IMR-90 (cell line): ENCODE data around the gene ATG7. TPM values are rescaled to one million over a fixed set of nuclear protein-coding genes. Genes with fewer than 3 reads are reported as not detected.

Experiments used
- ATAC-seq: fragments of 200-7000 bp; cut with Tn5 transposase; 2 replicates; pipeline ENCODE4 v1.9.1; 2020; ENCODE audit warnings: low read depth, mild to moderate bottlenecking, moderate library complexity
- BruUV-seq: library from RNA; stranded (reverse); fragments of 400-500 nt; replicated peaks from 2 replicates; lab custom pipeline; 2021; lab: Mats Ljungman, UMichigan
- CTCF ChIA-PET: fragments of 300-600 bp; formaldehyde crosslinking; extraction: SDS; loops from one replicate; lab custom pipeline; 2021; ENCODE audit warnings: antibody characterized with exemption; lab: Yijun Ruan, JAX
- POLR2A ChIA-PET: fragments of 300-600 bp; sonication (Branson Sonifier 250); formaldehyde crosslinking; loops from one replicate; lab custom pipeline; 2022; ENCODE audit warnings: antibody characterized with exemption; ENCODE audit not compliant: unreplicated experiment; lab: Charles Lee
- DNase-seq: peaks from one replicate; pipeline ENCODE4 v3.0.0; 2013
- H2AFZ ChIP-seq: replicated peaks from 2 replicates; pipeline ENCODE3; 2013; ENCODE audit warnings: low read length, mild to moderate bottlenecking; ENCODE audit not compliant: poor library complexity
- H2AK5ac ChIP-seq: 2 replicates; pipeline ENCODE4 v1.6.1; 2013; ENCODE audit warnings: low read depth, low read length, inconsistent platforms
- H2AK9ac ChIP-seq: replicated peaks from 2 replicates; pipeline ENCODE3; 2013; ENCODE audit warnings: mild to moderate bottlenecking, low read depth, low read length, moderate library complexity; ENCODE audit not compliant: poor library complexity
- H2BK120ac ChIP-seq: 2 replicates; pipeline ENCODE4 v1.6.1; 2013; ENCODE audit warnings: low read depth, low read length, inconsistent platforms
- H2BK15ac ChIP-seq: 3 replicates; pipeline ENCODE4 v1.6.1; 2013; ENCODE audit warnings: low read depth, low read length, inconsistent platforms
- H2BK20ac ChIP-seq: 2 replicates; pipeline ENCODE4 v1.6.1; 2013; ENCODE audit warnings: low read depth, mild to moderate bottlenecking, inconsistent platforms, low read length, moderate library complexity
- H2BK5ac ChIP-seq: 2 replicates; pipeline ENCODE4 v1.6.1; 2013; ENCODE audit warnings: mild to moderate bottlenecking, low read depth, low read length, inconsistent platforms; ENCODE audit not compliant: poor library complexity, severe bottlenecking
- H3K14ac ChIP-seq: replicated peaks from 2 replicates; pipeline ENCODE4 v1.6.1; 2013; ENCODE audit warnings: low read depth, low read length, inconsistent platforms
- H3K18ac ChIP-seq: 2 replicates; pipeline ENCODE4 v1.6.1; 2013; ENCODE audit warnings: low read depth, low read length, control low read depth
- H3K23ac ChIP-seq: 2 replicates; pipeline ENCODE4 v1.6.1; 2013; ENCODE audit warnings: low read depth, low read length, inconsistent platforms
- H3K27ac ChIP-seq: 2 replicates; pipeline ENCODE4 v1.5.1; 2013; ENCODE audit warnings: mild to moderate bottlenecking, control low read depth, low read length; ENCODE audit not compliant: insufficient read depth
- H3K27me3 ChIP-seq: 2 replicates; pipeline ENCODE4 v1.6.1; 2013; ENCODE audit warnings: low read length; ENCODE audit not compliant: control insufficient read depth, insufficient read depth
- H3K36me3 ChIP-seq: 2 replicates; pipeline ENCODE4 v1.6.1; 2013; ENCODE audit warnings: low read length, mixed read lengths; ENCODE audit not compliant: control insufficient read depth, insufficient read depth
- H3K4ac ChIP-seq: 2 replicates; pipeline ENCODE4 v1.6.1; 2013; ENCODE audit warnings: low read depth, low read length, inconsistent platforms
- H3K4me1 ChIP-seq: 2 replicates; pipeline ENCODE4 v1.6.1; 2013; ENCODE audit warnings: low read length, mixed read lengths; ENCODE audit not compliant: control insufficient read depth, insufficient read depth
- H3K4me2 ChIP-seq: 2 replicates; pipeline ENCODE4 v1.6.1; 2013; ENCODE audit warnings: low read depth, mild to moderate bottlenecking, control low read depth, low read length, moderate library complexity
- H3K4me3 ChIP-seq: 2 replicates; pipeline ENCODE4 v1.5.1; 2013; ENCODE audit warnings: low read depth, mild to moderate bottlenecking, control low read depth, low read length, moderate library complexity; ENCODE audit not compliant: insufficient read depth
- H3K56ac ChIP-seq: 2 replicates; pipeline ENCODE4 v1.6.1; 2013; ENCODE audit warnings: low read length, inconsistent platforms; ENCODE audit not compliant: insufficient read depth; ENCODE audit errors: extremely low read depth
- H3K79me1 ChIP-seq, 2 experiments: 2 replicates each; pipeline ENCODE4 v1.6.1; 2013; ENCODE audit warnings: low read length in 2 of 2, inconsistent platforms in 1 of 2, low read depth in 1 of 2
- H3K9ac ChIP-seq: 2 replicates; pipeline ENCODE4 v1.6.1; 2013; ENCODE audit warnings: low read depth, low read length, control low read depth
- H3K9me1 ChIP-seq: 2 replicates; pipeline ENCODE4 v1.6.1; 2013; ENCODE audit warnings: low read length, inconsistent platforms; ENCODE audit not compliant: insufficient read depth
- H3K9me3 ChIP-seq: 2 replicates; pipeline ENCODE4 v1.6.1; 2013; ENCODE audit warnings: low read length; ENCODE audit not compliant: control insufficient read depth, insufficient read depth
- H4K20me1 ChIP-seq: 2 replicates; pipeline ENCODE4 v1.6.1; 2013; ENCODE audit warnings: low read length, inconsistent platforms; ENCODE audit not compliant: insufficient read depth
- H4K5ac ChIP-seq: 2 replicates; pipeline ENCODE4 v1.6.1; 2013; ENCODE audit warnings: mild to moderate bottlenecking, low read depth, low read length, control low read depth
- H4K8ac ChIP-seq, 2 experiments: 2 replicates each; pipeline ENCODE4 v1.6.1; 2013; ENCODE audit warnings: low read depth in 2 of 2, low read length in 2 of 2, control low read depth in 1 of 2, inconsistent platforms in 1 of 2
- H4K91ac ChIP-seq: 2 replicates; pipeline ENCODE4 v1.6.1; 2013; ENCODE audit warnings: low read depth, low read length, inconsistent platforms; ENCODE audit not compliant: insufficient read depth
- CEBPB ChIP-seq: IDR thresholded peaks from 2 replicates; pipeline ENCODE4 v1.6.1; 2012; ENCODE audit warnings: low read depth, low read length, improper control_type of control experiment
- MXI1 ChIP-seq: IDR thresholded peaks from 2 replicates; pipeline ENCODE4 v1.6.1; 2012; ENCODE audit warnings: low read depth, mild to moderate bottlenecking, low read length, moderate library complexity, borderline replicate concordance
- RAD21 ChIP-seq: IDR thresholded peaks from 2 replicates; pipeline ENCODE4 v1.6.1; 2012; ENCODE audit warnings: low read length, improper control_type of control experiment
- WGBS, 2 experiments: methylation state at CpG; one replicate each; pipeline versions ENCODE4 v1.1.5 to v1.1.7; 2013; ENCODE audit warnings: missing lambda C conversion rate in 2 of 2; ENCODE audit not compliant: insufficient read length in 1 of 2; ENCODE audit errors: extremely low coverage in 2 of 2; 5-methylcytosine and 5-hydroxymethylcytosine counted together
- dilution Hi-C: fragments of 300-500 bp; cut with HindIII; formaldehyde crosslinking; loops from one replicate; pipeline ENCODE4 v1.14.3; 2018; ENCODE audit warnings: low sequenced_read_pairs; ENCODE audit not compliant: unreplicated experiment
- in situ Hi-C: fragments of 300-500 bp; cut with MboI; formaldehyde crosslinking; loops from 3 replicates; pipeline ENCODE4 v1.14.3; 2019; ENCODE audit warnings: low sequenced_read_pairs, inconsistent platforms, mixed read lengths
- intact Hi-C: fragments of 100-400 bp; cut with micrococcal nuclease; formaldehyde crosslinking; loops from 2 replicates; pipeline ENCODE4 v1.10.0; 2022
- polyA plus RNA-seq, 3 experiments: library from polyadenylated mRNA; depleted of rRNA; stranded (reverse); fragments of >200 nt; gene quantifications; 2 replicates each; pipeline ENCODE4 v1.2.3, GENCODE V29; 2012; ENCODE audit warnings: low replicate concordance in 1 of 3
- total RNA-seq: library from RNA; depleted of rRNA; stranded (reverse); fragments of >200 nt; gene quantifications from 2 replicates; pipeline ENCODE4 v1.2.3, GENCODE V29; 2012

Gene ATG7
- total and polyA plus RNA-seq, 2 of the 4 experiments (the other 2 are of a cell fraction) = 15.6 to 51.4 TPM

GRCh38 chr3:11297126-11297525 is 24.9 kb downstream of the ATG7 start:
- Histone ChIP-seq H4K5ac (no peak overlapping the region), H3K4me1 (peaks cover 2% of the 10 kb centered on the region; the same call in 1 of the 2 replicates), H2BK15ac (no peak overlapping the region), H4K8ac (no peak overlapping the region), H3K36me3 (peaks cover 7% of the 10 kb centered on the region), H3K79me1 (peaks cover 33 to 40% of the 10 kb centered on the region in 2 experiments), H2AK9ac (no peak overlapping the region), H3K23ac (peak overlapping the region; percentile 36; the same call in 1 of the 2 replicates), H3K4me3 (no peak overlapping the region), H2BK20ac (no peak overlapping the region), H3K14ac (peak overlapping the region; percentile 80), H4K20me1 (no peaks in the 10 kb centered on the region), H3K4me2 (no peak overlapping the region), H3K27ac (no peak overlapping the region), H2BK5ac (no peak overlapping the region), H3K9ac (no peak overlapping the region), H3K9me3 (no peaks in the 10 kb centered on the region), H2BK120ac (no peak overlapping the region), H3K18ac (no peak overlapping the region), H3K4ac (peak overlapping the region; percentile 13; the same call in 1 of the 2 replicates), H2AFZ (no peak overlapping the region), H4K91ac (no peak overlapping the region), H2AK5ac (peak overlapping the region; percentile 60; the same call in 1 of the 2 replicates), H3K9me1 (peaks cover 7% of the 10 kb centered on the region; the same call in 1 of the 2 replicates), H3K56ac (no peak overlapping the region), H3K27me3 (no peaks in the 10 kb centered on the region)
- in situ Hi-C loops = no loop called here
- no TSS peak for BruUV-seq
- 90% methylated on average over 2 of the region's 4 CpGs; no CpG with 5 or more reads in 1 of the 2 experiments for WGBS, 2 experiments
- TF ChIP-seq CEBPB (no peak), RAD21 (no peak), MXI1 (no peak)
- ChIA-PET POLR2A (interaction anchor here (0.6 kb wide), 1 partner anchor 99 kb away, joined by 3 read pairs; no protein-coding TSS in a partner anchor), CTCF (no interaction called here)
- DNase-seq (no peak), ATAC-seq (no peak)
- intact Hi-C loops = no loop called here
- dilution Hi-C loops = no loop called here
